ENCODE measurements around the gene NFATC2. TPM values are rescaled to one million over a fixed set of nuclear protein-coding genes. Genes with fewer than 3 reads are reported as not detected.

The NFATC2 gene
- total RNA-seq, 1 experiment from 2014 or later = 15.8 TPM

GRCh38 chr20:51394706-51395105 is 147.8 kb downstream of the NFATC2 start:
- Mint-ChIP-seq H3K27ac (ENCODE audit: unreplicated experiment) (no peak overlapping the region), H3K36me3 (ENCODE audit: insufficient read depth, unreplicated experiment) (peaks cover 5% of the 10 kb centered on the region), H3K9me3 (ENCODE audit: low read depth, unreplicated experiment) (no peaks in the 10 kb centered on the region), H3K4me3 (ENCODE audit: low read depth, unreplicated experiment) (no peak overlapping the region), H3K4me1 (ENCODE audit: low read depth, unreplicated experiment) (no peaks in the 10 kb centered on the region), H3K27me3 (ENCODE audit: unreplicated experiment) (no peaks in the 10 kb centered on the region)
- intact Hi-C loops (cut with micrococcal nuclease; ENCODE audit: unreplicated experiment) = no loop called here
- no TSS peak for BruUV-seq (replicated peaks)
- CTCF ChIA-PET = no interaction called here
- DNase-seq = no peak
- TF ChIP-seq CTCF (IDR thresholded peaks at IDR 0.05; ENCODE audit: unreplicated experiment) = no peak

GRCh38 chr20:51393571-51393970 is 148.9 kb downstream of the NFATC2 start:
- no peak overlapping the region for H3K4me3 Mint-ChIP-seq (ENCODE audit: low read depth, unreplicated experiment)
- DNase-seq = no peak
- no peaks in the 10 kb centered on the region for H3K27me3 Mint-ChIP-seq (ENCODE audit: unreplicated experiment)
- no peak for TF ChIP-seq CTCF (IDR thresholded peaks at IDR 0.05; ENCODE audit: unreplicated experiment)
- peaks cover 5% of the 10 kb centered on the region for H3K36me3 Mint-ChIP-seq (ENCODE audit: insufficient read depth, unreplicated experiment)
- intact Hi-C loops (cut with micrococcal nuclease; ENCODE audit: unreplicated experiment) = no loop called here
- no TSS peak for BruUV-seq (replicated peaks)
- CTCF ChIA-PET = no interaction called here
- no peaks in the 10 kb centered on the region for H3K9me3 Mint-ChIP-seq (ENCODE audit: low read depth, unreplicated experiment)
- H3K27ac Mint-ChIP-seq (ENCODE audit: unreplicated experiment) = no peak overlapping the region
- no peaks in the 10 kb centered on the region for H3K4me1 Mint-ChIP-seq (ENCODE audit: low read depth, unreplicated experiment)

DNA sequence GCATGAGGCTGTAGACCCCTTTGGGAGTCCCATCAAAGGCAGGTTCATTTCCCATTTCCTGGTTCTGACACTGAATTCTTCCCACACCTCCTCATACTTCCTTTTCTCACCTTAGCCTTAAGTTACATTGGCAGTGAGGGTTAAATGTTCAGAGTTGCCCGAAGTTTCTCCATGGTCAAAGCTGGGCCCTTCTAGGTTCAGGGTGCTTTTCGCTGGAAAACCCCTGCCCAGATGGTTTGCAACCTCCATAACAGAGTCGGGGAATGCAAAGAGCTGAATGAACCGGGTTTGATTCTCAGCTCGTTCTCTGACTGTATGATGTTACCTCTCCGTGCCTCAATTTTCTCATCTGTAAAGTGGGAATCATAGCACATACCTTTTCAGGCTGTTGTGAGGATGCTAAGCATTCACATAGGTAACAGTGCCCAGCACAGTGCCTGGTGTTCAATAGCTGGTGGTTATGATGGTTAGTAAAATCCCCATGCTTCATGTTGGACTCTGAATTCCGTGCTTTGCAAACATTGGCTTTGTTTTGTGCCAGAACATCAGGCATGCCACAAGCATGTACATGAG is 149.8 kb downstream of the NFATC2 start:
- H3K4me1 Mint-ChIP-seq (ENCODE audit: low read depth, unreplicated experiment) = no peaks in the 10 kb centered on the region
- H3K27me3 Mint-ChIP-seq (ENCODE audit: unreplicated experiment) = no peaks in the 10 kb centered on the region
- H3K4me3 Mint-ChIP-seq (ENCODE audit: low read depth, unreplicated experiment) = no peak overlapping the region
- intact Hi-C loops (cut with micrococcal nuclease; ENCODE audit: unreplicated experiment) = no loop called here
- no peaks in the 10 kb centered on the region for H3K9me3 Mint-ChIP-seq (ENCODE audit: low read depth, unreplicated experiment)
- DNase-seq = no peak
- TF ChIP-seq CTCF (IDR thresholded peaks at IDR 0.05; ENCODE audit: unreplicated experiment) = no peak
- no TSS peak for BruUV-seq (replicated peaks)
- CTCF ChIA-PET = no interaction called here
- H3K36me3 Mint-ChIP-seq (ENCODE audit: insufficient read depth, unreplicated experiment) = peaks cover 5% of the 10 kb centered on the region
- no peak overlapping the region for H3K27ac Mint-ChIP-seq (ENCODE audit: unreplicated experiment)

DNA sequence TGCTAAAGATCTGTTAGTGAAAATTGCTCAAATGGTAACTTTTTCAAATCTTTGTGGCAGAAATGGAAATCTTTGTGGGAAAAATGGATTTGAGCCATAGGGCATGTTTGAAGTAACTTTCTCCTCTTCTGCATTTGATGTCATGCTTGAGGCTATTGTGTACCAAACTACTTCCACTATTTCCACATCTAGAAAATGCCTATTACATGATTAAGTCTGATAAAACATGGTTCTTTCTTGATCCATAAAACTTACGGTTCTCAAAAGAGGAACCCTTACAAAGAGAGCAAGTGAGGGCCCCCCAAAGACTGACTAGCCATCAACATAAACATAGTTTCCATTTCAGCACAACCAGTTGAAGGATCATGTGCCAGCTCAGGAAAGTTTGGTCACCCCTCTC is 150.6 kb downstream of the NFATC2 start:
- Mint-ChIP-seq H3K4me1 (ENCODE audit: low read depth, unreplicated experiment) (no peaks in the 10 kb centered on the region), H3K9me3 (ENCODE audit: low read depth, unreplicated experiment) (no peaks in the 10 kb centered on the region), H3K27me3 (ENCODE audit: unreplicated experiment) (no peaks in the 10 kb centered on the region), H3K4me3 (ENCODE audit: low read depth, unreplicated experiment) (no peak overlapping the region), H3K27ac (ENCODE audit: unreplicated experiment) (no peak overlapping the region), H3K36me3 (ENCODE audit: insufficient read depth, unreplicated experiment) (peaks cover 5% of the 10 kb centered on the region)
- intact Hi-C loops (cut with micrococcal nuclease; ENCODE audit: unreplicated experiment) = no loop called here
- CTCF ChIA-PET = no interaction called here
- no TSS peak for BruUV-seq (replicated peaks)
- DNase-seq = no peak
- TF ChIP-seq CTCF (IDR thresholded peaks at IDR 0.05; ENCODE audit: unreplicated experiment) = no peak
